Stomach smooth muscle (tissue), 2 donors: ENCODE results near the gene PSMA5.

Source experiments
- H3K27ac ChIP-seq: one replicate; pipeline ENCODE4 v1.7.0; 2013; ENCODE audit warnings: mild to moderate bottlenecking, low read length, inconsistent platforms
- H3K27me3 ChIP-seq, 2 donors: one replicate each; pipeline ENCODE4 v1.7.0; 2013; ENCODE audit warnings: low read length in 2 of 2; ENCODE audit not compliant: insufficient read depth in 2 of 2, control insufficient read depth in 1 of 2
- H3K36me3 ChIP-seq, 2 donors: one replicate each; pipeline ENCODE4 v1.7.0; 2013; ENCODE audit warnings: low read length in 2 of 2; ENCODE audit not compliant: control insufficient read depth in 2 of 2, insufficient read depth in 2 of 2
- H3K4me1 ChIP-seq: one replicate; pipeline ENCODE4 v1.7.0; 2013; ENCODE audit warnings: low read length; ENCODE audit not compliant: control insufficient read depth, insufficient read depth
- H3K4me3 ChIP-seq, 2 donors: one replicate each; pipeline ENCODE4 v1.7.0; 2013; ENCODE audit warnings: low read length in 2 of 2
- H3K9ac ChIP-seq, 2 donors: one replicate each; pipeline ENCODE4 v1.7.0; 2013; ENCODE audit warnings: low read length in 2 of 2, mild to moderate bottlenecking in 1 of 2
- H3K9me3 ChIP-seq, 2 donors: one replicate each; pipeline ENCODE4 v1.7.0; 2013; ENCODE audit warnings: low read length in 2 of 2; ENCODE audit not compliant: control insufficient read depth in 2 of 2
- donor health status: healthy.
- donor health status: Pancreatic carcinoma.

Gene PSMA5

GRCh38 chr1:109432336-109432735 is 6.1 kb upstream of the PSMA5 start:
- no peak overlapping the region for H3K27ac ChIP-seq
- no peaks in the 10 kb centered on the region for H3K36me3 ChIP-seq

GRCh38 chr1:109427171-109427467 is 871 bp upstream of the PSMA5 start:
- Histone ChIP-seq H3K9ac (peak overlapping the region; percentile 65 to 90), H3K27me3 (no peaks in the 10 kb centered on the region), H3K36me3 (no peaks in the 10 kb centered on the region), H3K9me3 (no peaks in the 10 kb centered on the region), H3K27ac (peak overlapping the region; percentile 85), H3K4me3 (peak overlapping the region; percentile 92), H3K4me1 (peaks cover 15% of the 10 kb centered on the region)

More at GRCh38 chr1:109432336-109432735, 6.1 kb upstream of the PSMA5 start:
- H3K4me1 ChIP-seq, result peaks cover 5% of the 10 kb centered on the region
- no peak overlapping the region for H3K4me3 ChIP-seq
- no peaks in the 10 kb centered on the region for H3K27me3 ChIP-seq
- H3K9me3 ChIP-seq, result no peaks in the 10 kb centered on the region
- no peak overlapping the region for H3K9ac ChIP-seq

- H3K27ac ChIP-seq, result peak overlapping the region; percentile 85
- no peaks in the 10 kb centered on the region for H3K9me3 ChIP-seq
- no peaks in the 10 kb centered on the region for H3K27me3 ChIP-seq
- H3K4me3 ChIP-seq, result peak overlapping the region; percentile 92
- H3K36me3 ChIP-seq, result peaks cover 5 to 7% of the 10 kb centered on the region in 2 donors
- H3K4me1 ChIP-seq, result peaks cover 15% of the 10 kb centered on the region
- peak overlapping the region; percentile 77 to 90 for H3K9ac ChIP-seq
Observed at GRCh38 chr1:109425391-109426280, 612 bp downstream of the PSMA5 start.

GRCh38 chr1:109423498-109423897 is 2.8 kb downstream of the PSMA5 start:
- H3K27ac ChIP-seq, result no peak overlapping the region
- peaks cover 11 to 12% of the 10 kb centered on the region in 2 donors for H3K36me3 ChIP-seq
- no peak overlapping the region for H3K4me3 ChIP-seq
- peaks cover 15% of the 10 kb centered on the region for H3K4me1 ChIP-seq
- no peaks in the 10 kb centered on the region for H3K27me3 ChIP-seq
- no peak overlapping the region for H3K9ac ChIP-seq
- no peaks in the 10 kb centered on the region for H3K9me3 ChIP-seq

- Histone ChIP-seq H3K4me1 (no peaks in the 10 kb centered on the region), H3K9ac (no peak overlapping the region), H3K27me3 (no peaks in the 10 kb centered on the region), H3K4me3 (no peak overlapping the region), H3K27ac (no peak overlapping the region), H3K9me3 (no peaks in the 10 kb centered on the region), H3K36me3 (peaks cover 54 to 58% of the 10 kb centered on the region in 2 donors)
Observed at GRCh38 chr1:109412551-109412950, 13.7 kb downstream of the PSMA5 start.

- peaks cover 20 to 30% of the 10 kb centered on the region in 2 donors for H3K36me3 ChIP-seq
- H3K9ac ChIP-seq, result no peak overlapping the region
- no peak overlapping the region for H3K4me3 ChIP-seq
- no peak overlapping the region for H3K27ac ChIP-seq
- no peaks in the 10 kb centered on the region for H3K4me1 ChIP-seq
- no peaks in the 10 kb centered on the region for H3K9me3 ChIP-seq
- H3K27me3 ChIP-seq, result no peaks in the 10 kb centered on the region
Observed at GRCh38 chr1:109404838-109405237, 21.4 kb downstream of the PSMA5 start.

- Histone ChIP-seq H3K9me3 (no peaks in the 10 kb centered on the region), H3K36me3 (peaks cover 10 to 16% of the 10 kb centered on the region in 2 donors), H3K27ac (no peak overlapping the region), H3K9ac (no peak overlapping the region), H3K4me3 (no peak overlapping the region), H3K4me1 (peaks cover 8% of the 10 kb centered on the region), H3K27me3 (no peaks in the 10 kb centered on the region)
Observed at GRCh38 chr1:109402025-109402424, 24.2 kb downstream of the PSMA5 start.

GRCh38 chr1:109400035-109400655 is 26.1 kb downstream of the PSMA5 start:
- Histone ChIP-seq H3K9ac (no peak overlapping the region), H3K4me1 (peaks cover 15% of the 10 kb centered on the region), H3K9me3 (no peaks in the 10 kb centered on the region), H3K27ac (no peak overlapping the region), H3K36me3 (peaks cover 8 to 13% of the 10 kb centered on the region in 2 donors), H3K27me3 (no peaks in the 10 kb centered on the region), H3K4me3 (no peak overlapping the region)

- no peak overlapping the region for H3K4me3 ChIP-seq
- H3K27ac ChIP-seq, result no peak overlapping the region
- H3K4me1 ChIP-seq, result peaks cover 15% of the 10 kb centered on the region
- no peak overlapping the region for H3K9ac ChIP-seq
- no peaks in the 10 kb centered on the region for H3K27me3 ChIP-seq
- no peaks in the 10 kb centered on the region for H3K9me3 ChIP-seq
- peaks cover 3 to 9% of the 10 kb centered on the region in 2 donors for H3K36me3 ChIP-seq
Observed at GRCh38 chr1:109399326-109399957, 26.8 kb downstream of the PSMA5 start.

- Histone ChIP-seq H3K4me1 (peaks cover 15% of the 10 kb centered on the region), H3K27ac (peak overlapping the region; percentile 73), H3K27me3 (no peaks in the 10 kb centered on the region), H3K4me3 (peak overlapping the region; percentile 65 to 81), H3K36me3 (peaks cover 3 to 9% of the 10 kb centered on the region in 2 donors), H3K9ac (peak overlapping the region; percentile 55 to 64), H3K9me3 (no peaks in the 10 kb centered on the region)
Observed at GRCh38 chr1:109398343-109399225, 27.7 kb downstream of the PSMA5 start.
